HFFc6 (cell line): ENCODE data around the gene THRB. TPM values are rescaled to one million over a fixed set of nuclear protein-coding genes. Genes with fewer than 3 reads are reported as not detected.

Experiments used
- DNase-seq: peaks from one replicate; pipeline ENCODE4 v3.0.0-alpha.2; 2018
- H3K27ac Mint-ChIP-seq: 2 replicates; pipeline ENCODE4 v1.8.0; 2020; ENCODE audit warnings: mild to moderate bottlenecking, mixed read lengths
- H3K27me3 Mint-ChIP-seq: 2 replicates; pipeline ENCODE4 v1.8.0; 2021; ENCODE audit warnings: mild to moderate bottlenecking, moderate library complexity, mixed read lengths; ENCODE audit not compliant: insufficient read depth
- H3K36me3 Mint-ChIP-seq: 2 replicates; pipeline ENCODE4 v1.8.0; 2021; ENCODE audit warnings: low read depth, mixed read lengths
- H3K4me1 Mint-ChIP-seq: 2 replicates; pipeline ENCODE4 v1.8.0; 2020; ENCODE audit warnings: low read depth, mixed read lengths
- H3K4me3 Mint-ChIP-seq: 2 replicates; pipeline ENCODE4 v1.8.0; 2020; ENCODE audit warnings: mild to moderate bottlenecking, moderate library complexity, mixed read lengths
- H3K9me3 Mint-ChIP-seq: 2 replicates; pipeline ENCODE4 v1.8.0; 2020; ENCODE audit warnings: mild to moderate bottlenecking, mixed read lengths
- CTCF ChIP-seq: fragments of 200-600 bp; sonication (generic); IDR thresholded peaks from 2 replicates; pipeline ENCODE4 v1.5.0; 2021; ENCODE audit warnings: antibody characterized with exemption, mild to moderate bottlenecking
- total RNA-seq, 6 experiments: library from RNA; stranded (reverse); fragmentation: NEBNext Ultra II Directional; extraction: Animal tissue kit (Norgen Biotek cat#: 25700); gene quantifications; 2 replicates in 1 of 6; 3 replicates in 5 of 6; pipeline ENCODE4 v1.2.3, GENCODE V29; 2021

The THRB gene
- total RNA-seq, 6 experiments from 2014 or later = not detected

- no peak for TF ChIP-seq CTCF
- H3K27me3 Mint-ChIP-seq = no peaks in the 10 kb centered on the region
- DNase-seq = no peak
- no peak overlapping the region for H3K4me3 Mint-ChIP-seq
- no peaks in the 10 kb centered on the region for H3K36me3 Mint-ChIP-seq
- no peak overlapping the region for H3K27ac Mint-ChIP-seq
- no peaks in the 10 kb centered on the region for H3K4me1 Mint-ChIP-seq
- H3K9me3 Mint-ChIP-seq = peaks cover 6% of the 10 kb centered on the region; the same call in 1 of the 2 replicates
Observed at GRCh38 chr3:24373198-24373959, 121.3 kb downstream of the THRB start.

GRCh38 chr3:24372559-24373197 is 122.0 kb downstream of the THRB start:
- no peak for TF ChIP-seq CTCF
- H3K27ac Mint-ChIP-seq = no peak overlapping the region
- H3K4me1 Mint-ChIP-seq = no peaks in the 10 kb centered on the region
- DNase-seq = no peak
- no peak overlapping the region for H3K4me3 Mint-ChIP-seq
- no peaks in the 10 kb centered on the region; the same call in 1 of the 2 replicates for H3K27me3 Mint-ChIP-seq
- H3K9me3 Mint-ChIP-seq = peaks cover 6% of the 10 kb centered on the region; the same call in 1 of the 2 replicates
- no peaks in the 10 kb centered on the region for H3K36me3 Mint-ChIP-seq

- Mint-ChIP-seq H3K4me1 (peaks cover 2% of the 10 kb centered on the region; the same call in 1 of the 2 replicates), H3K4me3 (no peak overlapping the region), H3K27me3 (no peaks in the 10 kb centered on the region; the same call in 1 of the 2 replicates), H3K36me3 (no peaks in the 10 kb centered on the region), H3K9me3 (peaks cover under 1% of the 10 kb centered on the region; the same call in 1 of the 2 replicates), H3K27ac (no peak overlapping the region)
- DNase-seq = no peak
- TF ChIP-seq CTCF = no peak
Observed at GRCh38 chr3:24370352-24371090, 124.1 kb downstream of the THRB start.

- Mint-ChIP-seq H3K9me3 (no peaks in the 10 kb centered on the region; the same call in 1 of the 2 replicates), H3K4me3 (no peak overlapping the region)
Observed at GRCh38 chr3:24368605-24369004, 126.0 kb downstream of the THRB start.

More at GRCh38 chr3:24368605-24369004, 126.0 kb downstream of the THRB start:
- Mint-ChIP-seq H3K27ac (no peak overlapping the region), H3K4me1 (peaks cover 11% of the 10 kb centered on the region; the same call in 1 of the 2 replicates), H3K36me3 (no peaks in the 10 kb centered on the region), H3K27me3 (no peaks in the 10 kb centered on the region; the same call in 1 of the 2 replicates)
- no peak for TF ChIP-seq CTCF
- DNase-seq = no peak
